OCI-LY1 (cell line): ENCODE data around the gene TXNRD1.

ENCODE experiments used
- H2AFZ ChIP-seq: fragments of 200-600 bp; sonication (generic), shearing (Covaris generic); 2 replicates; pipeline ENCODE4 v1.6.0; 2014; ENCODE audit warnings: antibody characterized with exemption, mild to moderate bottlenecking, low read length
- H3F3A ChIP-seq: fragments of 200-600 bp; sonication (generic), shearing (Covaris generic); 2 replicates; pipeline ENCODE4 v1.6.0; 2014; ENCODE audit warnings: mild to moderate bottlenecking, antibody characterized with exemption, low read length, moderate library complexity; ENCODE audit not compliant: insufficient read depth
- H3K27ac ChIP-seq: fragments of 200-600 bp; sonication (generic); 2 replicates; pipeline ENCODE4 v1.5.1; 2014; ENCODE audit warnings: low read length, mixed run types, mild to moderate bottlenecking, low read depth; ENCODE audit not compliant: poor library complexity, severe bottlenecking
- H3K27me3 ChIP-seq: fragments of 200-600 bp; sonication (generic); 2 replicates; pipeline ENCODE4 v1.6.0; 2014; ENCODE audit warnings: antibody characterized with exemption, mild to moderate bottlenecking, low read length, moderate library complexity; ENCODE audit not compliant: insufficient read depth
- H3K36me3 ChIP-seq: fragments of 200-600 bp; sonication (generic); 2 replicates; pipeline ENCODE4 v1.6.1; 2014; ENCODE audit warnings: mild to moderate bottlenecking, antibody characterized with exemption, low read length, moderate library complexity, mixed read lengths; ENCODE audit not compliant: insufficient read depth
- H3K4me1 ChIP-seq: fragments of 200-600 bp; sonication (generic); 2 replicates; pipeline ENCODE4 v1.5.1; 2014; ENCODE audit warnings: mild to moderate bottlenecking, low read length, moderate library complexity; ENCODE audit not compliant: insufficient read depth, severe bottlenecking
- H3K4me2 ChIP-seq: fragments of 200-600 bp; sonication (generic), shearing (Covaris generic); 2 replicates; pipeline ENCODE4 v1.6.1; 2014; ENCODE audit warnings: low read length
- H3K4me3 ChIP-seq: fragments of 200-600 bp; sonication (generic); 2 replicates; pipeline ENCODE4 v1.5.1; 2014; ENCODE audit warnings: low read length, low read depth, mild to moderate bottlenecking, mixed read lengths; ENCODE audit not compliant: poor library complexity, severe bottlenecking
- H3K79me2 ChIP-seq: fragments of 200-600 bp; shearing (Covaris generic); 2 replicates; pipeline ENCODE4 v1.6.1; 2016; ENCODE audit warnings: mixed run types, low read length, mixed read lengths; ENCODE audit not compliant: insufficient read depth
- H3K9ac ChIP-seq: fragments of 200-600 bp; sonication (generic), shearing (Covaris generic); 2 replicates; pipeline ENCODE4 v1.6.1; 2014; ENCODE audit warnings: mild to moderate bottlenecking, low read length, mixed read lengths
- H3K9me2 ChIP-seq: fragments of 200-600 bp; sonication (generic), shearing (Covaris generic); 2 replicates; pipeline ENCODE4 v1.6.1; 2014; ENCODE audit warnings: low read depth, mild to moderate bottlenecking, low read length, mixed read lengths
- H3K9me3 ChIP-seq: fragments of 200-600 bp; shearing (Covaris generic); 2 replicates; pipeline ENCODE4 v1.6.1; 2014; ENCODE audit warnings: low read length, mixed read lengths
- H4K20me1 ChIP-seq: fragments of 200-600 bp; sonication (generic), shearing (Covaris generic); 2 replicates; pipeline ENCODE4 v1.6.0; 2016; ENCODE audit warnings: mild to moderate bottlenecking, low read length; ENCODE audit not compliant: insufficient read depth
- EZH2 ChIP-seq: fragments of 200-600 bp; sonication (generic), shearing (Covaris generic); IDR thresholded peaks from 2 replicates; pipeline ENCODE4 v1.8.0; 2017; ENCODE audit warnings: borderline replicate concordance, mixed run types, mild to moderate bottlenecking, antibody characterized with exemption, low read length, moderate library complexity, mixed read lengths
- TF ChIP-seq, protein P1 (sequence below): fragments of 200-600 bp; sonication (generic), shearing (Covaris generic); IDR thresholded peaks from 2 replicates; pipeline ENCODE4 v1.5.1; 2017; ENCODE audit warnings: mild to moderate bottlenecking, antibody characterized with exemption, low read length, moderate library complexity, mixed read lengths

TXNRD1 gene

GRCh38 chr12:104355630-104356029, 140.1 kb downstream of the TXNRD1 start:
- H3F3A ChIP-seq = no peaks in the 10 kb centered on the region
- no peaks in the 10 kb centered on the region for H3K9me2 ChIP-seq

DNA sequence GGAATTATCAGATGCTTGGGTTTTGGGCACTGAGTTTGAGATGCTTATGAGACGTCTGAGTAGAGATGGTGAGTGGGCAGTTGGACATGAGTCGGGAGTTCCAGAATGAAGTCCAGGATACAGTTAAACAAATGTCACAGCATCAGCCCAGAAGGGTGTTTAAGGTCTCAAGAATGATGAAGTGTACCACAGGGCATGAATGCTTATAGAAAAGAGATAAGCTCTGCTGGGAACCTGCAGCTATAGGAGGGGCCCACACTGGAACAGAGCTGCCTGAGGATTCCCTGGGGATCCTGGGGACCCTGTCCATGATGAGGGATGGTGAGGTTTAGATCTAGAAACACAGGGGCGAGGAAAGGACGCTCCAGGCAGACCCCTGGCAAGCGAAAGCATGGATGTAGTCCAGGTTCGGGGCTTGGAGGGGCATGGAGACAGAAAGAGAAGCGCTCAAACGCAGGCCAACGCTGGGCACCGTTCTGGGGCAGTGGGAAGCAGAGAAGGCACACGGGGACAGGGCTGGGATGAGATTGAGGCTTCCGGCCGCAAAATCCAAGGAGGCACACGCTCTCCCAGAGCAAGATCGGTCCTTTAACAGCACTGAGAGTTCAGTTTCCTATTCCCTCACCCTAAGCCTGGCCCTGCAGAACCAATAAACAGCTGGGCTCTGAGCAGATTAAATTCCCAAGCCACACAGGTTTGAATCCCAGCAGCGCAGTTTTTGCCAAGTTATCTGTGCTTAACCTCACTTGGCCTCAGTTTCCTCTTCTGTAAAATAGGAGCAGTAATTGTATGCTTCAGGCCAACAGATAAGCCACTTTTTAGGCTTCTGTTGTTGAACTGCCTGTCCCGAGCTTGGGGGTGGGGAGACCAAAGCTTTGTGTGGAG, 140.9 kb downstream of the TXNRD1 start:
- Histone ChIP-seq H2AFZ (no peak overlapping the region), H3K79me2 (no peaks in the 10 kb centered on the region), H3K9ac (no peak overlapping the region), H3K4me2 (no peak overlapping the region), H3F3A (no peaks in the 10 kb centered on the region), H3K36me3 (peaks cover 4% of the 10 kb centered on the region), H3K9me3 (no peaks in the 10 kb centered on the region), H3K4me3 (no peak overlapping the region), H3K4me1 (no peaks in the 10 kb centered on the region), H3K27me3 (no peaks in the 10 kb centered on the region), H3K9me2 (no peaks in the 10 kb centered on the region), H4K20me1 (no peaks in the 10 kb centered on the region), H3K27ac (no peak overlapping the region)
- TF ChIP-seq, protein P1, sequence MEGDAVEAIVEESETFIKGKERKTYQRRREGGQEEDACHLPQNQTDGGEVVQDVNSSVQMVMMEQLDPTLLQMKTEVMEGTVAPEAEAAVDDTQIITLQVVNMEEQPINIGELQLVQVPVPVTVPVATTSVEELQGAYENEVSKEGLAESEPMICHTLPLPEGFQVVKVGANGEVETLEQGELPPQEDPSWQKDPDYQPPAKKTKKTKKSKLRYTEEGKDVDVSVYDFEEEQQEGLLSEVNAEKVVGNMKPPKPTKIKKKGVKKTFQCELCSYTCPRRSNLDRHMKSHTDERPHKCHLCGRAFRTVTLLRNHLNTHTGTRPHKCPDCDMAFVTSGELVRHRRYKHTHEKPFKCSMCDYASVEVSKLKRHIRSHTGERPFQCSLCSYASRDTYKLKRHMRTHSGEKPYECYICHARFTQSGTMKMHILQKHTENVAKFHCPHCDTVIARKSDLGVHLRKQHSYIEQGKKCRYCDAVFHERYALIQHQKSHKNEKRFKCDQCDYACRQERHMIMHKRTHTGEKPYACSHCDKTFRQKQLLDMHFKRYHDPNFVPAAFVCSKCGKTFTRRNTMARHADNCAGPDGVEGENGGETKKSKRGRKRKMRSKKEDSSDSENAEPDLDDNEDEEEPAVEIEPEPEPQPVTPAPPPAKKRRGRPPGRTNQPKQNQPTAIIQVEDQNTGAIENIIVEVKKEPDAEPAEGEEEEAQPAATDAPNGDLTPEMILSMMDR = no peak
- TF ChIP-seq EZH2 = no peak

More at GRCh38 chr12:104355630-104356029, 140.1 kb downstream of the TXNRD1 start:
- Histone ChIP-seq H2AFZ (no peak overlapping the region), H3K27me3 (no peaks in the 10 kb centered on the region), H4K20me1 (no peaks in the 10 kb centered on the region), H3K9ac (no peak overlapping the region), H3K4me3 (no peak overlapping the region), H3K79me2 (no peaks in the 10 kb centered on the region), H3K4me2 (no peak overlapping the region), H3K36me3 (peaks cover 10% of the 10 kb centered on the region), H3K4me1 (no peaks in the 10 kb centered on the region), H3K9me3 (no peaks in the 10 kb centered on the region), H3K27ac (no peak overlapping the region)
- TF ChIP-seq, protein P1 = no peak
- TF ChIP-seq EZH2 = no peak

DNA sequence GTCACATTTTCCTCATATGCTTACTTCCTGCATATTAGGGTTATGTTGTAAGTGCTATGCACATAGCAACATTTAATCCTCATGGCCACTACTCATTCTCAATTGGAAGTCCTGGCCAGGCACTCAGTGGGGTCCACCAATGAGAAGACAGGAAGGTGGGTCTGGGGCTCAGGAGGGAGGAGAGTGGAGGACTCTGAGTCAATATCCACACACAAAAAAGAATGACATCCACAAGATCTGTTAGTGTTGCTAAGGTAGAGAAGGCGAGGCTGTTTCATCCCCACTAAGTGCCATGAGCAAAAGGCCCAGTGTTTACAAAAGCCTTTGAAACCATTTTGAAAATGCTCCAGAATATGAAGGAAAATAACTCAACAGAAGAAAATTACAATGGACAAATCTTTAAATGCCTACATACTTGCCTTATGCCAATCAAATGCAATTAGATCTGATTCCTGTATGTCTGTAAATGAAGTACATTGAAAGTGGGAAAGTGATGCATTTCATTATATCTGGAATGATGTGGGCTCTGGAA, 141.9 kb downstream of the TXNRD1 start:
- Histone ChIP-seq H3K79me2 (no peaks in the 10 kb centered on the region), H3K27ac (no peak overlapping the region), H3K4me2 (no peak overlapping the region), H3K9me2 (no peaks in the 10 kb centered on the region), H3K9ac (no peak overlapping the region), H3K4me3 (no peak overlapping the region), H3F3A (no peaks in the 10 kb centered on the region), H3K36me3 (no peaks in the 10 kb centered on the region; the same call in 1 of the 2 replicates), H4K20me1 (no peaks in the 10 kb centered on the region), H3K4me1 (no peaks in the 10 kb centered on the region), H2AFZ (no peak overlapping the region), H3K27me3 (no peaks in the 10 kb centered on the region), H3K9me3 (no peaks in the 10 kb centered on the region)
- TF ChIP-seq EZH2 = no peak
- TF ChIP-seq, protein P1 = no peak
